Activated CD4-positive, CD25-positive, alpha-beta regulatory T cell treated with anti-CD3 and anti-CD28 coated beads, Interleukin-2, amount 50 U/mL, for 24 hours (primary cell): ENCODE data around the gene GLYATL1.

Experiments
- ATAC-seq, 2 donors: fragments of 150-1000 bp; cut with Tn5 transposase; one replicate each; pipeline ENCODE4 v1.10.0; 2021; ENCODE audit warnings: mild to moderate bottlenecking in 1 of 2, moderate library complexity in 1 of 2

Gene GLYATL1

DNA sequence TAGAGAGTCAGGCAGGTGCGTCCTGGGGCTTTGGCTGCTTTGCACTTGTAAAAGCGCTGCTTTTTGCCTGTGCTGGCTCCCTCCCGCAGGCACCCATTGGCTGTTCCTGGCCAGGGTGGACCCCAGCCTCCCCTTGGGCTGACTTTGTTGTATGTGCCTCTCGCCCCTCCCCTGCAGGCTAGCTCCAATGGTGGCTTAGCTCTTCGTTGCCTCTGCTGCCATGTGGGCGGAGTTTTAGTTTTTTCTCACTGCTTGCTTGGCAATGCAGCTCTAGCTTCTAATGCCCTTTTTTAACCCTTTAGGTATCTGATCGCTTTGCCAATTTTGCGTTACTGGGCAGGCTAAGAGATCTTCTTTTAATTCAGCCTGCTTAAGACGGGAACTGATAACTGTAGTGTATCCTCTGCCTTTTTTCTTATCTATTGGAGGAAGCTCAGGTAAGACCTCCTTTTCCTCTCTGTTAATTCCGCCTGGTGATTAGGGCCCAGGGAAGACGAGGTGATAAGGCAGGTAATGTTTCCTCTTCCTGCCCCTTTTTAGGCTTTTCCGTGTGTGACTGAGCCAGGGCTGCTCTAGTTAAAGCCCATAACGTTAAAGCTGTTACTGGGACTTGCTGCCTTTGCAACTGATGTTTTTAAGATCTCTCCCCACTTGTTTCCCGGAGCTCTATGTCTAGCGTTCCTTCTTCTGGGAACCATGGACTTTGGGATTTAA is 11.7 kb upstream of the GLYATL1 start:
- no peak for ATAC-seq

DNA sequence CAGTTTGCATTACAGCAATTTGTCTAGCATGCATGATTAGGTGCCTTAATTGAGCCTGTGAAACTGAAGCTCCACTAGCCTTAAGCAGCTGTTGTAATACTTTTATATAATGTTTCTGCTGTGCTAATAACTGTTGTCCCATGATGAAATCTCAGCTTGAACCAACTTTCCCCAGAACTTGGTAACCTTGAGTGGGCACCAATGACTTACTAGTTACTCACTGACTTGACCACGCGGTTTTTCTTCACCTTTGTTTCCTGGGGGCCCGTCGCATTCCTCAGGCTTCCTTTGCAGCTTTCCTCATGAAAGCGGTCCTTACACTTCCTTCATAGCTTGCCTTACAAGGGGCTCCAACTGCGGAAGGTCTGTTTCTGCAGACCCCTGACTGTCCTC is 11.2 kb upstream of the GLYATL1 start:
- no peak for ATAC-seq

DNA sequence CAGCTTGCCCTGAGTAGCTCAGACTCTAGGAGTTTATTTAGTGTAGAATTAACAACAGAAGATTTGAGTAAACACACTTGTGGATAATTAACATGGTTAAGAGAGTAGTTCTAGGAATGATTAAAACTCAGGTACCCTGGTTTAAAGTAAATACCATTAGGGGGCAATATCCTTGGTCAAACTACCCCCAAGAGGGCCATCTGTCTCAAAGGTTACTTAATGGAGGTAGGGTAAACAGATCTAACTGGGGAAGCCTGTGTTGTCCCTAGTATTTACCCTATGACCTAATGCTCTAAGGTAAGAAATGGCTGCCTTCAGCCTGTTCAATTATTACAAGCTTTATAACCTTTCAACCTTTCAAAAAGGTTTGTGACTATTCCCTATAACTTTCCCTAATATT is 10.6 kb upstream of the GLYATL1 start:
- no peak for ATAC-seq

DNA sequence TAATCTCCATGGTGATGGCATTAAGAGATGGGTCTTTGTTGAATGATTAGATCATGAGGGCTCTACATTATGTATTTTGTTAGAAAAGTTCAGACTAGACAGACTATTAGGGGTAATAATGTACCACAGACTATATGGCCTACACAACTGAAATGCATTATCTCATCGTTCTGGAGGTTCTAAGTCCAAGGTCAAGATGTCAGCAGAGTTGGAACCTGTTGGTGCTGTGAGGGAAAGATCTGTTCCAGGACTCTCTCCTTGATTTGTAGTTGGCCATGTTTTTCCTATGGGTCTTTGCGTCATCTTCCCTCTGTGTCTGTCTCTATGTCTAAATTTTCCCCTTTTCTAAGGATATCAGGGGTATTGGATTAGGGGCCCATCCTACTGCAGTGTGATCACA is 8.4 kb upstream of the GLYATL1 start:
- no peak for ATAC-seq

DNA sequence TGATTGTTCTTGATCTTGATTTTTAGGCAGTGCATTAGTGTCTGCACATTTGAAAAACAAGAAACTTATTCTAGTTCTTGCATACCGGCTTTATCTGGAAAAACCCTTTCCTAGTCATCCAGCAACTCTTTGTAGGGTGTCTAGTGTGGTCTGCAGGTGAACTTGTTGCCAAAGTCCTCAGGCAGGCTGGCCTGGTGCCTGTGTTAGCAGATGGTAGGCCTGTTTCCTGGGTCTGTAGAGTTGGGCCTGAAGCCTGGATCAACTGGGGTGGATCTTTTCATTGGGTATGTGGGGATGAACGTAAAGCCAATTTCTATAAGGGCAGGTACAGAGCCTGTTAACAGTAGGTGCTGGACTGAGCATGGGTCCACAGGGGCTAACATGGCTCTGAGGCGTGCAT is 5.6 kb upstream of the GLYATL1 start:
- ATAC-seq: no peak

DNA sequence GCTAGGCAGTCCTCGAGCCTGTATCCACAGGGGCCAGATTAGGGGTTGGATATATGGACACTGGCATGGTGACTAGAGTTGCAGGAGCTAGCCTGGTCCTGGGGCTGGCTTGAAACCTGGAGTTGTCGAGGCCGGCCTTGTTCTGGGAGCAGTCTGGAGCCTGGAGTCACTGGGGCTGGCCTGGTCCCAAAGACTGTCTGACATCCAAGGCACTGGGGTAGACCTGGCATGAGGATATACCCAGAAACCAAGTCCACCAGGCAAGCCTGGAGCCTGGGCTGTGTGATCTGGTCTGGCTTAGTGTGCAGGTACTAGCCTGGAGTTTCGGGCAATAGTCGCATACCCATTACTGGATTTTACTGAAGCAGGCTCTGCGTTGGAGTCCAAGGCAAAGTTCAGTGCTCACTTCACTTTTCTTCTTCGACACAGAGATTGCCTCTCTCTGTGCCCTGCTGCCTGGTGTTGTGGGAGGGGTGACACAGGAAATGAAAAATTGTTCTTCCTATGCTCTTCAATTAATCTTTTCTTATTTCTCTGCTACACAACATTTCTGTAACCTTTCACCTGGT is 4.3 kb upstream of the GLYATL1 start:
- ATAC-seq: no peak

DNA sequence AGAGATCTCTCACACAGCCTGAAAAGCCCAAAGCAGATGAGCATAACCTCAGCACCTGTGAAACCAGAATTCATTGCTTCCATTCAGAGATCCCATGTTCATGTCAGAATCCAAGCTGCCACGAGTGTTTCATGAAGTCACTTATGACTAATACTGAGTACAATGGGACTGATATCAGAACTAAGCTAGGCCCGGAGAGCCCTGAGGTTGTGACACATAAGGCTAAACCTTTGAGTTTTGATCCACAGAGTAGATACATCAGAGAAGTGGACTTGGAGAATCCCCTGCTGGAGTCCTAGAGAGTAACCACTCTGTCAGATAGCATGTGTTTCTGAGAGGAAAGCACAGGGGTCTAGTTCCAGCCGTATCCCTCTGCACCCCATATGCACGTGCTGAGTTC is 890 bp upstream of the GLYATL1 start:
- no peak for ATAC-seq

DNA sequence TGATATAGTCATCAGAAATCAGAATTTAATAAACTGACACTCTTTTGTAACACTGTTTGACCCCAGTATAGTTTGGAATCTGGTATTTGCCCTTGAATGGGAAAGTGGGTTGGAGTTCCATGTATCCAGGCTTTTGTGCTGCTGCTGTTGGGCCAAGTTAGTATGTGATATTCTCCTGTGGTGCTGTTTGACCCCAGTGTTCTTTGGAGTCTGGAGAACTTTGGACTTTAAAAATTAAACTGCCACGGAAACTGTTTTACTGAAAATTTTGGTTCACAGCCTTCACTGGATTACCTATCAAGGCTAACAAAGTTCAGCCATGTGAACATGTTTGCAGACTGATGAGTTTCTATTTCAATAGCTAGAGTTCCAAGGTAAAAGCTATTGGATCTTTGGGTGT is 740 bp downstream of the GLYATL1 start:
- no peak for ATAC-seq

DNA sequence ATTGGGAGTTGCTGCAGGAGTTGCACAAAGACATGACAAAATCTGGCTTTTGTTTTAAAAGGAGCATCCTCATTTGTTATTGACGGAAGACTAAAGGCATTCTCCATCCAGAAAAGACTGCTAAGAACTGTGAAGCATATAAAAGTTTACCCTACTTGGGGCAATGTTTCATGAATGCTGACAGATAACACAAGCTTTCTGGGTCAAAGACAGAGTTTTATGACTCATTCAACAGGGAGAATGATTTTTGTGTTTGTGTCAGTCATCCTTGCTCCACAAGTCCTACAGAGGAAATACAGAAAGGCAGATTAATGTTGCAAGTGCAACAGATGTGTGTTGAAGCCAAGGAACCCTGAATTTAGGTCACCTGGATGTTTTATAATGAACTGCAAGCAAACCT is 2.5 kb downstream of the GLYATL1 start:
- no peak for ATAC-seq

DNA sequence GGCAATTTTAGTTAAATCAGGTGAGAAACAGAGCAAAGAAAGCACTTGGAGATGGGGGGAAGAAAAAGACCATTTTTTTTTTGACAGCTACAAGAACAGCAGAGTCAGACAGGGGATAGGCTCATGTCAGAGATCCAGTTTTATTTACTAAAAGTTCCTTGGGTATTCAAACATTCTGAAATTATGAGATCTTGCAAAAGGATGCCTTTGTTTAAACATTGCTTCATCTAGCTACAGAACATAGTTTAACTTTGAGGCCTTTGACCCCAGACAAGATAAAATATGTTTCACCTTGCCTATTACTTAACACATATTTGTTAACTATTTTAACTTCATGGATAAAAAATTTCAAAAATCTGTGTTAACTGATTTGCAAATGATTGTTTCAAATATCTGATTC is 6.4 kb downstream of the GLYATL1 start:
- ATAC-seq: no peak

DNA sequence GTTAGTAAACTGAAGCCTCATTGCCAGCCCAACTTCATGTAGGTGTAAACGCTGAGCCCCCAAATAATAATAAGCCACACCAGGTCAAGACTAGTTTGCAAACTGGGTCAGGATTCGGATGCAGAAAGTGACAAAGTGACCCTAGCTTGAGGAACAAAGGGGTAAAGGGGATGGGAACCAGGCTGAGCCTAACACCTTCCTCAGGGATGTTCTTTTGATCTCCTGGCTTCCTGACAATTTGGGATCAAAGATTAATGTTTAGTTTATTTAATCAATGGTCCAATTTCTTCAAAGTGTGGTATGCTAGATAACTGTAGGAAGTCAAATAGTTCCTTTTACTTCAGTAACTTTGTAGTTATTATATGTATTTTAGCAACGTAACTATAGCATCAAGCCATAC is 9.9 kb downstream of the GLYATL1 start:
- ATAC-seq: no peak

DNA sequence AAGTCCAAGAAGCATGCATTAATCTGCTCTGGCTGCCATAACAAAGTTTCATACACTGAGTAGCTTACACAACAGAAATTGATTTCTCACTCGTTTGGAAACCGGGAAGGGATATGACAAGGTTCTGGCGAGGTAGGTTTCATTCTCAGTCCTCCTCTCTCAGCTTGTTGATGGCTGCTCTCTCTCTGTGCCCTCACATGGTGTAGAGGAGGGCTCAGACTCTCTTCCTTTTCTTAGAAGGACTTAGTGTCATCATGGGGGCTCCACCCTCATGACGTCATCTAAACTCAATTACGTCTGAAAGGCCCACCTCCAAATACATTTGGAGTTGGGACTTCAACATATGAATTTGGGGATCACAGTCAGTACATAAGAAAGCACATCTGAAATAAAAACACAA is 18.6 kb downstream of the GLYATL1 start:
- no peak for ATAC-seq

DNA sequence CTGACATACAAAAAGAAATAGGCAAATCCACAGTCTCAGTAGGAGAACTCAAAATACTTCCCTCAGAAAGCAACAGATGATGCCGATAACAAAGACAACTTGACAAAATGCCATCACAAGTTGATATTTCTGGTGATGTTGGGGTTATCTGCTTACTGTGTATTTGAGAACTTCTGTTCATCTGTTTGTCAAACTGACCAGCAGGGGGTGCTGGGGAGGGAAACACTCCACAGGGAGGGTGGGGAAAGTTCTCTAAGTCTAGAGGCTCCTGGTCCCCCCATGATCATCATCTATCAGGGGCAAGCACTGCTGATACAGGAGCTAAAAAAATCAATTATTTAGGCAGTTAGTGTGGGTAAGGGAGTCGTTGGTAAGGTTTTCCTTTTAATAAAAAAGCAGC is 19.2 kb downstream of the GLYATL1 start:
- no peak for ATAC-seq

DNA sequence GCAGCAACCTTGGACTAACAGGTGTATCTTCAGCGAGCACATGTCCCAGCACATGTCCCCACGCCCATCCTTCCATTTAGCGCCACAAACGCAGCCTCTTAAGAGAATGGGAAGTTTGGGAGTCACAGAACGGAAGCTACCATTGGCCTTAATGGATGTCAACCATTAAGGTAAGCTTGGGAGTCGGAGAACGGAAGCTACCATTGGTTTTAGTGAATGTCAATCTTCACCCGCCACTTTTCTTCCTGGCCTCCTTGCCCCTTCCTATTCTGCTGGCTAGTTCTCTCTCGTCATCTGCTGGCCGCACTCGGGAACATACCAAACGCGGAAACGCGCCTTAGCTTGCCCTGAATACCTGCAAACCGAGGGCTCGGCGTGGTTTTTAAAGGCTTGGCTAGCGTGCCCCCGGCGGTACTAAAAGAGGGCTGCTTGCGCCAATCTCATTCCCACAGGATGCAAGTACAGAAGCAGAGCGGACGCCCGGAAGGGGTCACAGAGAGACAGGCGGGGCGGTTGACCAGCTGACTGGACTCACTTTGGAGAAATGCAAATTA is 24.3 kb downstream of the GLYATL1 start:
- ATAC-seq: no peak

DNA sequence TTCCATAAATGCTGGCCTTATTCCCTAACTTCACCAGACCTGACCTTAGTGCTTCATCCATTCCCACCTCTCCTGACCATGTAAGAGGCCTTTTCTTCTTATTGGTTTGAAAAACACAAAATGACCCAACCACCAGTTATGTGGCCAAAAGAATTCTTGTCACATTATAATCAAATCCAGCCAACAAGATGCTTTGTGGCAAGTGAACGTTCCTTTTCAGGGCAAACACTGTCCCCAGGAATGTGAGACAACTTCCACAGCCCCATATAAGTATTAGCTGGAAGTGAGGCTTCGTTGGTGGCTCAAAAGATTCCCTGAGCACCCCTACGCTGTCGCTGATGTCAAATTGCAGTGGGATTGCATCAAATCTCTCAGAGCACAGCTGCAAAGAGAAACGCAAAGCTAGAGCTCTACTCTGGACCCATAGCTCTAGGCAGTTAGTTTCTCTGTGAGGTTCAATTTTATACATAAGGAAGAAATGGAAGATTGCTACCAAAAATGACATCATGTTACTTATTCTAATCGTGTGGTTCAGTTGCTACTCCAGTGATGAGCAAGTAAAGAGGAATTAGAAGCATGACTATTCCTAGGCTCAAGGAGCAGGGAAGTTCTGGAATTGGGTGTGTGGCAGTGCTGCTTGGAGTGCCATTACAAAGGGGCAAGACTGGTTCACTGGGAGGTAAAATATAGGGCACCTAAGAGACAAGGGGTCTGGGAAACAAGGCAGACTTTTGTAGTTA is 26.1 kb downstream of the GLYATL1 start:
- no peak for ATAC-seq

DNA sequence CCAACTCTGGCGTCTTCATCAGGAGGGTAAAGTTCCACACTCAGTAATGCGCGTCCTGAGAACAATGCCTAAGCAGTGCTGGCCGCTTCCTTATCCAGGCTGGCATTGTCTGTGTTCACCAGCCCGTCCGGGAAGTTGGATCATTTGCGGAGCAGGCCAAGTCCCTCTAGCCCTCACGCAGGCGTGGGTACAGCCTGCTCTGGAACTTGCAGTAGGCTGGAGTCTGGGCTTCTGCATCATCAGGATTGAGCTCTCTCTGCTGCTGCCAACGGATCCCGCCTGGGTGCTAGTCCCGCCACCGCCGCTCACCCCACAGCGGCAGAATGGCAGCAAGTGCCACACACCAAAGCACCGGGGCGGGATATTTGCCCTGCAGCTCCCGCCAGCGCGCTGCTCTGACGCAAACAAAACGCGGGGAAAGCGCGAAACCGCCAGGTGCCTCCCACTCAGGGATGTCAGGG is 29.0 kb downstream of the GLYATL1 start:
- ATAC-seq: no peak

DNA sequence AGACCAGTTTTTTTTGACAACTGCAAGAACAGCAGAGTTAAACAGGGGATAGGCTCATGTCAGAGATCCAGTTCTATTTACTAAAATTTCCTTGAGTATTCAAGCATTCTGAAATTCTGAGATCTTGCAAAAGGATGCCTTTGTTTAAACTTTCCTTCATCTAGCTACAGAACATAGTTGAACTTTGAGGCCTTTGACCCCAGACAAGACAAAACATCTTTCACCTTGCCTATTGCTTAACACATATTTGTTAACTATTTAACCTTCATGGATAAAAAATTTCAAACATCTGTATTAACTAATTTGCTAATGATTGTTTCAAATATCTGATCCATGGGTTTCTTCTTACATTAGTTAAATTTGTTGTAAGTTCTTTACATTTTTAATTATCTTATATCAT is 38.2 kb downstream of the GLYATL1 start:
- no peak for ATAC-seq

DNA sequence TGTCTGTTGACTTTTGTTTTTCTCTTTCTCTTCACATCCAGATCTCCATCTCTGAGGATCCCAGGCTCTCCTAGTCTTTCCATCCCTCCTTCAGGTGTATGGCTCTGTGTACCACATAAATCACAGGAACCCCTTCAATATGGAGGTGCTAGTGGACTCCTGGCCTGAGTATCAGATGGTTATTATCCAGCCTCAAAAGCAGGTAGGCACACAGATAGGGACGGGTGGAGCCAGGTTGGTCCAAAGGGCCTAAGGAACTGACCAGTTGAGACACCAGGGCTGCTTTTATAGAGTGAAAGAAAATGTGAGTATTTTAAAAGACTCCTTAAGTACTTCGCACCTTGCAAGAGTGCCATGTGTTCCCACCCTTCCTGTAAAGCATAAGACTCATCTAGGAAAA is 39.9 kb downstream of the GLYATL1 start:
- no peak for ATAC-seq

DNA sequence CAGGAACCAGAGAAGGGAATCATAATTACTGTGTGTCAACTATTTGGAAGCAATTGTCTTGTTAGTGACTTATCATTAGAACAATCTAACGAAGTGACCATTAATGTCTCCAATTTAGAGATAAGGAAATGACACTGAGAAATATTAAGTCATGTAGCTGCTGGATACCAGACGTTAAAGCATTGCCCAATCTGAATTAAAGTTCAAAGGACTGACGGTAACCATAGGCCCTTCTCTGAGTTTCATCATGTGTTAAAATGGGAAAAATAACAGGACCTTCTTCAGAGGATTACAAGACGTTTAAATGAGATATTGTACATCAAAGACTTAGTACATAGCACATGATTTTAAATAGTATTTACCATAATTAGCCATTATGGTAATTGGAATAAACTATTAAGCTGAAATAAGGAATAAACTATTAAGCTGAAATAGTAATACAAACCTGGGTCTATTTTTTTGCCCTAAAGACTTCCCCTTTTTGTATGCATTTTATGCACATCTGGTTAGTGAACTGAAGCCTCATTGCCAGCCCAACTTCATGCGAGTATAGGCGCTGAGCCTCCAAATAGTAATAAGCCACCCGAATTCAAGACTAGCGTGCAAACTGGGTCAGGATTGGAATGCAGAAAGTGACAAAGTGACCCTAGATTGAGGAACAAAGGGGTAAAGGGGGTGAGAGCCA is 41.0 kb downstream of the GLYATL1 start:
- no peak for ATAC-seq

DNA sequence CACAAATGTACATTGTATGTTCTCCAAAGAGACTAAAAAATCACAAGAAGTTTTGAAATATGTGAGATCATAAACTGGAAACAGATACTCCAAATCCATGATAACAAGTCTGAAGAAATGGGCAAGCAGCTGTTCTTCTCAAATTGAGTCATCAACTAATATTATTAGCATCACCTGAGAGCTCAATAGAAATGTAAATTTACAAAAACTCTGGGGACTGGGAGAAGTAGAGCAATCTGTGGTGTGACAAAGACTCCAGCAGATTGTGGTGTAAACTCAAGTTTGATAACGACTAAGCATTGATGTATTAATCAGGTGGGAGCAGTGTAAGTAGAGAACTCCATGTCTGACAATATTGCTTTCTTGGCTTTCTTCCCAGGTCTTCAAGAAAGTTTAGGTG is 53.2 kb downstream of the GLYATL1 start:
- no peak for ATAC-seq

DNA sequence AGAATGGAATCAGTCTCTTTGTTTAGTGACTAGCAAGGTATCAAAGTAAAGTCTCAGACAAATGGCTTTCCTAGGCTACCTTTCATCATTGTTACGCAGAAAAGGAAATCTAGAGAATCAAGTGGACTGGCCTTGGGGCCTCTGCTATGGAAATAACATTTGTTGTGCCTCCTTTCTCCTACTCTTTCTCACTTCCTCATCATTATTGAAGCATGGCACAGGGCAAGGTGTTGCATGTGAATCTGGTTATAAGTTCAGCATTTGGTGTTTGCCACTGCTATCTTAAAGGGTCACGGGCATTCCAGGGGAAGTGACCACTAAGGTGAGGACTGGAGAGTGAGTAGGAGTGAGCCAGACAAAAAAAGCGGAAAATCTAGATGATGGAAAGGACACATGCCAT is 54.9 kb downstream of the GLYATL1 start:
- ATAC-seq: no peak

DNA sequence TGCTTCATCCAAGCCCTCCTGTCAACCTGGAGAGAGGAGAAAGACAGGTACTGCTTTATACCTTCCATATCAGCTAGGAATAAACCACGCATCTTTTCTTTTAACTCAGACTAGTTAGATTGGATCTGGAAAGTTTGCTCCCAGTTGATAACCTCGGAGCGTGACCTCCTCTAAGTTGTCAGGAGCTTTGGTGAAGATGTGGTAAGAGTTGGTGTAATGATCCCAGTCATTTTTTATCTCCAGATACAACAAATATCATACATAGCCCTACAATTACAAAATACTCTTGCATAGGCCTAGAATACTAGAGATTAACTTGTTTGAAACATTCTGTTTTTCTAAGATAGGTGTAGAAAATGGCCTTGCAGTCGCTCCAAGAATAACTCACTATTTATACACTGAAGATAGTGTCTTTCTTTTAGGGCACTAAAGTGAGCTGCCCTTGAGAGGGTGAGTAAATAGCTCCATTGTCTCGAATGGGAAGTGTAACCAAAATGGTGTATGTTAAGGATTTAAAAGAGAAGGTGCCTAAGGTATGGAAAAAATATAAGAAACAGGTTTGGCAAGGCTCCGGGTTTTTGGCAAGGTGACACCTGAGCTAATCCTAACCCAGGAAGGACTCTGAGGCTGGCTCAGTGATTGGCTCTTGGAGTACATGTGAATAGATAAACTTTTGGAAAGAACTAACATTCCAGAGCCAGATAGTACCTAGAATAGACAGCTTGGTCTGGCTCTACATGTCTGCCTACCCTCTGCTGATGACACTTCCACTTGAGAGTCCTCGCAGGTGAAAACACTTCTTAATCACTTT is 59.4 kb downstream of the GLYATL1 start:
- no peak for ATAC-seq

DNA sequence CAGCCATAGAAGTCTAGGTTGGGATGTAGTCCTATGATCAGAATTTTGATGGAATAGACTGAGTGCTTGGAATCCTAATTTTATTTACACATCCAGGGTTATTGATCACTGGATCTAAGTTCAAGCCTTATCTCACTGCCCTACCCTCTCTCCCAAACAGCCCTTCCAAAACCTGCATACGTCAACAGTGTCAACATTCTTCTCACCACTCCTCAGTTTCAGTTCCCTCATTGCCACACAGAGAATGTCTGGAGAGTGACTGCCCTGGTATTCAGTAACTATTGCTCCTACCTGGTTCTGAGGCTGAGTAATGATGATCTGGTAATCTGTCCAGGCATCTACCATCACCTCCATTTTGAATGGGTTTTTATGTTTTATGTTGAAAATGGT is 60.0 kb downstream of the GLYATL1 start:
- no peak for ATAC-seq
